NCI-H1092 (cell line): ENCODE results near the gene LEAP2.
"Not testable (repeated sequence)": the region's sequence is repeated elsewhere in the genome, so short reads cannot be mapped to it uniquely, and the experiment has no call there.

ENCODE experiments used
- DNase-seq: peaks from one replicate; lab custom pipeline; 2025; lab: John Stamatoyannopoulos, UW

LEAP2 gene

GRCh38 chr5:132840896-132841295, 32.6 kb upstream of the LEAP2 start:
- DNase-seq, result no peak

GRCh38 chr5:132841305-132841704, 32.2 kb upstream of the LEAP2 start:
- DNase-seq, result no peak

GRCh38 chr5:132848270-132848669, 25.2 kb upstream of the LEAP2 start:
- DNase-seq, result no peak

- DNase-seq, result no peak
Observed at GRCh38 chr5:132849347-132849746, 24.1 kb upstream of the LEAP2 start.

DNA sequence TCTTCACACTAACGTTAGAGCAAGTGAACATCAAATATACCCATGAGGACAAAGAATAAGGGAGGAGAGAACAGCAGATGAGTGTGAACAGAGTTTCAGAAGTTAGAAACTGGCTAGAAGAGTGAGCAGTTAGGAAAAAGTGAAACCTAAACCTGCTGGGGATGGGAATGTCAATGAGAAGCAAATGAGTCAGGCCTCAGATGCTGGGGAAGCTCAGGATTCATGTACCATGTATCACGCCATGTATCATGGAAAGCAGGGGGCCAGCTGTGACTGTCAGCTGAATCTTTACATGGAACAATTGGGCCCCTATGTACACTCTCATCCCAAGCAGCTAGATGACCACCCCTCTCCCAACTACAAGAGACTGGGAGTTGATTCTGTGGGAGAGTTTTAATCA, 23.4 kb upstream of the LEAP2 start:
- DNase-seq, result no peak

GRCh38 chr5:132853323-132853722, 20.1 kb upstream of the LEAP2 start:
- DNase-seq, result no peak

- DNase-seq, result no peak
Observed at GRCh38 chr5:132853790-132854189, 19.7 kb upstream of the LEAP2 start.

DNA sequence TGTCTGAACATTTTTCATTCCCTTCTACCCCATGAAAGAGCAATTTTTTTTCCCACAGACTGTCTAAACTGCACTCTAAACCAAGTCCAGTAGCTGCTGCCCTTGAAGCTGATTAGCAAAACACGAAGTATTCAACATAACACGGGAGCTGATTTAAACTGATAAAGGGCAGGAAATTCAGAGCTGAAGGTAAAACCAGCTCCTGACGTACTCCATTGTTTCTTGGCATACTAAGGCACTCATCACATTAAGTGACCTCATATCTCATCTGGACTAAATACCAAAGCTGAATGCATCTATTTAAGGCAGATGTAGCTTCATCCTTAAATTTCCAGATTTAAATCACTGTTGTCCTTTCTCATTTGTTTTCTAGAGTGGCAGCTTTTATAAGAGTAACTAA, 19.2 kb upstream of the LEAP2 start:
- no peak for DNase-seq

DNA sequence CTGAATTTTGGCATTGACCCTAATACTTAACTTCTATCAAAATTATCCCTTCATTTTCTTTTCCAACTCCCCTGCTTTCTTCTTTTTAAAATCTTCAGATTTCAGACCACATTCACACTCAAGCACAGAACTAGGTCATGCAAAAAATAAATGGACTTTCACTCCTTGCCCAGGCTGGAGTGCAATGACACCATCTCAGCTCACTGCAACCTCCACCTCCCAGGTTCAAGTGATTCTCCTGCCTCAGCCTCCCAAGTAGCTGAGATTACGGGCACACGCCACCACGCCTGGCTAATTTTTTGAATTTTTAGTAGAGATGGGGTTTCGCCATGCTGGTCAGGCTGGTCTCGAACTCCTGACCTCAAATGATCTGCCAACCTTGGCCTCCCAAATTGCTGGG, 18.5 kb upstream of the LEAP2 start:
- not testable (repeated sequence) for DNase-seq

DNA sequence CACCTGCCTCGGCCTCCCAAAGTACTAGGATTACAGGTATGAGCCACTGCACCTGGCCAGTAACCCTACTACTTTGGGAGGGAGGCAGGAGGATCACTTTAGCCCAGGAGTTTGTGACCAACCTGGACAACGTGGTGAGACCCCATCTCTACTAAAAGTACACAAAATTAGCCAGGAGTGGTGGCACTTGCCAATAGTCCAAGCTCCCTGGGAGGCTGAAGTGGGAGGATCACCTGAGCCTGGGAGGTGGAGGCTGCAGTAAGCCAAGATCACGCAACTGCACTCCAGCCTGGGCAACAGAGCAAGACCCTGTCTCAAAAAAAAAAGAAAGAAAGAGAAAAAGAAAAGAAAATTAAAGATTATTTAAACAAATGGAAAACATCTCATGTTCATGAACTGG, 17.5 kb upstream of the LEAP2 start:
- DNase-seq, result no peak

GRCh38 chr5:132859889-132860437, 13.5 kb upstream of the LEAP2 start:
- no peak for DNase-seq

- no peak for DNase-seq
Observed at GRCh38 chr5:132860742-132861141, 12.7 kb upstream of the LEAP2 start.

GRCh38 chr5:132865668-132866341, 7.7 kb upstream of the LEAP2 start:
- no peak for DNase-seq

DNA sequence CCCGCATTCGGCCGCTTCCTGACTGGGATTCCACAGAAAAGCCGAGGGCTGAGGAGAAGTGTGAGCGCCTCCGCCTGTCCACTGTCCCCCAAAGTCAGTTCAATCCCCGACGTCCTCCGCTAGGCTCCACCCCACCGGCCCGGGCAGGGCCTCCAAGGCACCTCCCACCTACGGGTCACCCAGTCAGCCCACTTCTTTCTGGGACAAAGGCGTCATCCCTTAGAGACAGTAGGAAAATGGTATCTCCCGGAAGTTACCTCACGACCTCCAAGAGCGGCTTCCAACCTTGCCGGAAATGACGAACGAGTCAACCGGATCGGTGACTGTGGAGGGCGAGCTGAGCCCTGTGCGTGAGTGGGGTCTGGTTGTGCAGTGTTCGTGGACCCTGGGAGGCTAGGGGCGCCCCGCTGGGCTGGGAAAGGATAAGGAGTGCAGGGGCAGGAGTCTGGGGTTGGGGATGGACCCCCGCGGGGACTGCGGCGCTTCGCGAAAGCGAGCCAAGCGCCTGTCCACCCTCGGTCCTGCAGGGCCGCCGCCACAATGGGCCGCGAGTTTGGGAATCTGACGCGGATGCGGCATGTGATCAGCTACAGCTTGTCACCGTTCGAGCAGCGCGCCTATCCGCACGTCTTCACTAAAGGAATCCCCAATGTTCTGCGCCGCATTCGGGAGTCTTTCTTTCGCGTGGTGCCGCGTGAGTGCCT, 7.0 kb upstream of the LEAP2 start, which contains the start of the genes GDF9 and UQCRQ:
Gene GDF9 (minus strand): TSS at position 128 of the 704 bp plus-strand sequence. CDS start 1,936 bp downstream, outside the sequence.
Gene UQCRQ (plus strand): TSS at position 301 of the 704 bp plus-strand sequence. CDS start 240 bp downstream, at position 541.
- peak; percentile 97 for DNase-seq

DNA sequence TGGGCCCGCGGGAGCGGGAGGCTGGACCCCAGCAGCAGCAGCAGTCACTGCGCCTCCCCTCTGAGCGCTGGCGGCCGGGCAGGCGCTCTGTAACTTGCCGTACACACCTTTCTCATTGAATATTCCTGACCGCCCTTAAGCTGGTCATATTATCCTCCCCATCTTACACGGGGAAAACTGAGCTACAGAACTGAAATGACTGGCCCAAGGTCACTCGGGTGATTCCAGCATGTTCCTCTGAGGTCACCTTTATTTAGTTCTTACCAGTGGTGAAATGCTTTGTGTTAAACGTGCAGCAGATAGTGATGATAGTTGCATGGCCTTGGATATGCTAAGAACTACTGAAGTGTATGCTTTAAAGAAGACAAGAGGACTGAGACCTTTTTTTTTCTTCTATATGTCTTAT, 6.4 kb upstream of the LEAP2 start:
- no peak for DNase-seq

GRCh38 chr5:132868754-132869153, 4.7 kb upstream of the LEAP2 start:
- no peak for DNase-seq

DNA sequence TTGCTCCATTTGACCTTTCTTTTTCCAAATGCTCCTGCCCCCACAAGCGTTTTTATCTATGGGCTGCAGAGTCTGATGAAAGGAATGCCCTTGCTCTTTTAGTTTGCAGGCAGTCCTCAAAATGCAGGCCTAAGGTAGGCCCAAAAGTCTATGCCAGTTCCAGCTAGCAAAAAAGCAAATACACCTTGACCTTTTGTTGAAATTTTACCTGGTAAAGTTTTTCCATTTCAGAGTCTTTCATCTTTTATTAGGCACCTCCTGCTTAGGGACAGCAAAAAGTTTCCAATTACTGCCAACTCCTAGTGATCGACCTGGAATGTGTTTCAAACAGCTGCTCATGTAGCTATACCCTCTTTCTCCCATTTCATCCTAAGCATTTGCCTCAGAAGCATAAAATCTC, 2.7 kb upstream of the LEAP2 start:
- no peak for DNase-seq

DNA sequence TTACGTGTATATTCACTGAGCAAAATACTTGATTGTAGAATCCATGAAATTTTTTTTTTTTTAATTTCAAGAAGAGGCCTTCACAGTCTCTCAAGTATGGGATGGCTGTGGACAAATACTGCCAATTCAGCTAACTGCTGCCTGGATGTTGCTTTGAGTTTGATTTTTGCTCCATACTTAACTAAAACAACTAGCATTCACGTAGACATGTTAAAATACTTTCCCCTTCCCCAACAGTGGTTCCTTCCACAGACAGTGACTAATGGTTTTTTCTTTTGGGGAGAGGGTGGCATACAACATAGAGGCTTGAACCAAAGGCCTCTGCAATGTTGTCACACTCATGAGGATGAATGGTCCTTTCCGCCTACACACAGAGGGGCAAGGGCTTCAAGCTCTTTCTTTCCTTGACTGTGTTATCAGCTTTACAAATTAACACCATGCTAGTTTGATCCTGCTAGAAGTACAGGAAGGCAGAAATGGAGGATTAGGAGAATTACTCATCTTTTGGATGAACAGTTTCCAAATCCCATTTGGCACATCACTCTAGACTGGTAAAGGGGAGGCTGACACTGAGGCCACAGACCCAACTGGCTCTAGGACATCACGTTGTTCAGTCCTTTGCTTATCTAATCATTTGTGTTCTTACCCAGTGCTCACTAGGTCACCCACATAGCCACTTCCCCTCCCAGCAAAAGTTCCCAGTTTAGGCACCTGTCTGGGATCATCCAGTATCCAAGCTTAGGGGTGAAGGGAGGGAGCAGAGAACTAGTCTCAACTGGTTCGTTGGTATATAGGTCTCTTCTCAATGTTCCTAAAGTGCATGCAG, 1.8 kb upstream of the LEAP2 start:
- DNase-seq, result no peak

GRCh38 chr5:132872788-132873118, 715 bp upstream of the LEAP2 start:
- DNase-seq, result no peak

- no peak for DNase-seq
Observed at GRCh38 chr5:132873930-132874271, 433 bp downstream of the LEAP2 start.

GRCh38 chr5:132876020-132876759, 2.7 kb downstream of the LEAP2 start:
- no peak for DNase-seq

- no peak for DNase-seq
Observed at GRCh38 chr5:132877466-132877865, 4.0 kb downstream of the LEAP2 start.
